Measurements from ENCODE around the gene CHD5. TPM values are rescaled to one million over a fixed set of nuclear protein-coding genes. Genes with fewer than 3 reads are reported as not detected.

The CHD5 gene
- polyA plus RNA-seq, 1 donor (not counting 4 experiments of a cell fraction or from before 2014, with no cell fraction given) = 0.07 TPM

DNA sequence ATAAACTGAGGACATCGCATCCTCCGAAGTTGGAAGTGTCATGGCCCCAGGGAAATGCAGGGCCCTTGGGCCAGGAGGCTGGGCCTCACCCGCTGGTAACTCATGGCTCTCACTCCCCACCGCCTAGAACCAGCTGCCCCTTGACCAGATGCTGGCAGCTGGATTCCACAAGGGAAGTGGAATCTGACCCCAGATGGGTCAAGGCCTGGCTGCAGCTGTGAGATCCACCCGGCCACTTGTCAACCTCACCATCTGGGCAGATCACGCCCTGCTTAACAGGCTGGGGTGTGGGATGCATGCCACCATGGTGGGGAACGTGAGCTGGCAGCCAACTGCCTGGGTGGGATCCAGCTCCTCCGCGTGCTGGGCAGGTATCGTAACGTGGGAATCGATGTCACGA lies 108.9 kb downstream of the CHD5 start:
- no peak overlapping the region for H3K9ac ChIP-seq (ENCODE audit: control insufficient read depth, extremely low read depth, insufficient read depth, low read length)
- H3K4me1 ChIP-seq (ENCODE audit: control insufficient read depth, extremely low read depth, insufficient read depth, low read length) = no peaks in the 10 kb centered on the region
- no peaks in the 10 kb centered on the region for H4K20me1 ChIP-seq (ENCODE audit: control insufficient read depth, extremely low read depth, insufficient read depth, low read length)
- dilution Hi-C loops (cut with MboI; ENCODE audit: extremely low pct_ligation_motif_present, low sequenced_read_pairs) = no loop called here
- no peak overlapping the region for H2AFZ ChIP-seq (ENCODE audit: control insufficient read depth, low read length)
- H3K36me3 ChIP-seq (ENCODE audit: control insufficient read depth in 2 of 2, extremely low read depth in 1 of 2, insufficient read depth in 2 of 2, low read length in 2 of 2) = no peaks in the 10 kb centered on the region
- H3K4me2 ChIP-seq (ENCODE audit: control insufficient read depth, extremely low read depth, insufficient read depth, low read depth, low read length) = no peak overlapping the region
- H3K27ac ChIP-seq (ENCODE audit: control insufficient read depth, insufficient read depth, low read length) = no peak overlapping the region
- peaks cover 3% of the 10 kb centered on the region for H3K27me3 ChIP-seq (ENCODE audit: control insufficient read depth, extremely low read depth, insufficient read depth, low read length)
- FAIRE-seq = no peak
- DNase-seq (ENCODE audit: low read depth, low spot score) = no peak
- TF ChIP-seq, protein P1, sequence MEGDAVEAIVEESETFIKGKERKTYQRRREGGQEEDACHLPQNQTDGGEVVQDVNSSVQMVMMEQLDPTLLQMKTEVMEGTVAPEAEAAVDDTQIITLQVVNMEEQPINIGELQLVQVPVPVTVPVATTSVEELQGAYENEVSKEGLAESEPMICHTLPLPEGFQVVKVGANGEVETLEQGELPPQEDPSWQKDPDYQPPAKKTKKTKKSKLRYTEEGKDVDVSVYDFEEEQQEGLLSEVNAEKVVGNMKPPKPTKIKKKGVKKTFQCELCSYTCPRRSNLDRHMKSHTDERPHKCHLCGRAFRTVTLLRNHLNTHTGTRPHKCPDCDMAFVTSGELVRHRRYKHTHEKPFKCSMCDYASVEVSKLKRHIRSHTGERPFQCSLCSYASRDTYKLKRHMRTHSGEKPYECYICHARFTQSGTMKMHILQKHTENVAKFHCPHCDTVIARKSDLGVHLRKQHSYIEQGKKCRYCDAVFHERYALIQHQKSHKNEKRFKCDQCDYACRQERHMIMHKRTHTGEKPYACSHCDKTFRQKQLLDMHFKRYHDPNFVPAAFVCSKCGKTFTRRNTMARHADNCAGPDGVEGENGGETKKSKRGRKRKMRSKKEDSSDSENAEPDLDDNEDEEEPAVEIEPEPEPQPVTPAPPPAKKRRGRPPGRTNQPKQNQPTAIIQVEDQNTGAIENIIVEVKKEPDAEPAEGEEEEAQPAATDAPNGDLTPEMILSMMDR (optimal IDR thresholded peaks at IDR 0.05 in 1 of 3, IDR thresholded peaks at IDR 0.05 in 1 of 3, conservative IDR thresholded peaks at IDR 0.05 in 1 of 3; ENCODE audit: extremely low read depth in 1 of 3, insufficient read depth in 2 of 3, low read length in 3 of 3) = no peak
- TF ChIP-seq EZH2 (IDR thresholded peaks at IDR 0.05; ENCODE audit: low read length) = no peak
- H3K79me2 ChIP-seq (ENCODE audit: control insufficient read depth, insufficient read depth, low read length) = no peaks in the 10 kb centered on the region
- H3K9me1 ChIP-seq (ENCODE audit: control insufficient read depth, extremely low read depth, insufficient read depth, low read length) = no peaks in the 10 kb centered on the region
- no peak overlapping the region for H3K4me3 ChIP-seq (ENCODE audit: control insufficient read depth in 2 of 3, extremely low read depth in 1 of 3, insufficient read depth in 2 of 3, low read depth in 1 of 3, low read length in 3 of 3)
- no peaks in the 10 kb centered on the region for H3K9me3 ChIP-seq (ENCODE audit: control insufficient read depth, low read depth, low read length)

DNA sequence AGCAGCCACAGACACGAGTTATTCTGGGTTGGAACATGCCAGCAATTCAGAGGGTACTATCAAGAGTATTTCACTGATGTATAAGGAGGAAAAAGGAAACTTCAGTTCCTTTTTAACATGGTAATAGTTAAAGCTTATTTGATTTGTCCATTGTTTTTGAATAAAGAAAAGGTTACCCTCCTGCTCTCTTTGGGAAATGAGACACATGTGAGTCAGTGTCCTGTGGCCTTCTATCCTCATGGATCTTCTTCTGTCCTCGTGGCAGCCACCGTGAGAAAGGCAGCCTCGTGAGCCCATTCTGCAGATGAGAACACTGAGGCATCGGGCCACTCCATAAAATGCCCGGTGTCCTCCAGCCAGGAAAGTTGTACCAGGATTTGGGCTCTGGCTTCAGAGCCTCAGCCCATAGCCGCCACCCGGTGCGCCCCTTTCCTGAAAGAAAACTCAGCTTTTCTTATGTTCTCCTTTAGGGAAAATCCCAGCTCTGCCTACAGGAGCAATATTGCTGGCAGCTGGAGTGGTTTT lies 109.6 kb downstream of the CHD5 start:
- H3K9ac ChIP-seq (ENCODE audit: control insufficient read depth, extremely low read depth, insufficient read depth, low read length) = no peak overlapping the region
- H3K27me3 ChIP-seq (ENCODE audit: control insufficient read depth, extremely low read depth, insufficient read depth, low read length) = peaks cover 3% of the 10 kb centered on the region
- dilution Hi-C loops (cut with MboI; ENCODE audit: extremely low pct_ligation_motif_present, low sequenced_read_pairs) = no loop called here
- H3K36me3 ChIP-seq (ENCODE audit: control insufficient read depth in 2 of 2, extremely low read depth in 1 of 2, insufficient read depth in 2 of 2, low read length in 2 of 2) = no peaks in the 10 kb centered on the region
- H3K4me2 ChIP-seq (ENCODE audit: control insufficient read depth, extremely low read depth, insufficient read depth, low read depth, low read length) = no peak overlapping the region
- no peak overlapping the region for H3K4me3 ChIP-seq (ENCODE audit: control insufficient read depth in 2 of 3, extremely low read depth in 1 of 3, insufficient read depth in 2 of 3, low read depth in 1 of 3, low read length in 3 of 3)
- no peaks in the 10 kb centered on the region for H3K9me3 ChIP-seq (ENCODE audit: control insufficient read depth, low read depth, low read length)
- no peak for TF ChIP-seq EZH2 (IDR thresholded peaks at IDR 0.05; ENCODE audit: low read length)
- TF ChIP-seq, protein P1 (optimal IDR thresholded peaks at IDR 0.05 in 1 of 3, IDR thresholded peaks at IDR 0.05 in 1 of 3, conservative IDR thresholded peaks at IDR 0.05 in 1 of 3; ENCODE audit: extremely low read depth in 1 of 3, insufficient read depth in 2 of 3, low read length in 3 of 3) = no peak
- H3K27ac ChIP-seq (ENCODE audit: control insufficient read depth, insufficient read depth, low read length) = no peak overlapping the region
- FAIRE-seq = no peak
- no peak overlapping the region for H2AFZ ChIP-seq (ENCODE audit: control insufficient read depth, low read length)
- DNase-seq (ENCODE audit: low read depth, low spot score) = no peak
- H3K79me2 ChIP-seq (ENCODE audit: control insufficient read depth, insufficient read depth, low read length) = no peaks in the 10 kb centered on the region
- H4K20me1 ChIP-seq (ENCODE audit: control insufficient read depth, extremely low read depth, insufficient read depth, low read length) = no peaks in the 10 kb centered on the region
- H3K4me1 ChIP-seq (ENCODE audit: control insufficient read depth, extremely low read depth, insufficient read depth, low read length) = no peaks in the 10 kb centered on the region
- no peaks in the 10 kb centered on the region for H3K9me1 ChIP-seq (ENCODE audit: control insufficient read depth, extremely low read depth, insufficient read depth, low read length)

All from keratinocyte (primary cell).